IPS-18c (cell line): ENCODE measurements around the gene ZNF652.

Source experiments
- H3K4me3 ChIP-seq: 2 replicates; pipeline ENCODE4 v1.7.0; 2013; ENCODE audit warnings: low read depth, mild to moderate bottlenecking, low read length, moderate library complexity; ENCODE audit not compliant: insufficient read depth
- H3K9me3 ChIP-seq: one replicate; pipeline ENCODE4 v1.6.1; 2013; ENCODE audit warnings: mild to moderate bottlenecking, low read length, moderate library complexity; ENCODE audit not compliant: control insufficient read depth, insufficient read depth

Gene ZNF652

GRCh38 chr17:49339354-49339753 is 22.7 kb downstream of the ZNF652 start:
- no peak overlapping the region for H3K4me3 ChIP-seq
- no peaks in the 10 kb centered on the region for H3K9me3 ChIP-seq

- Histone ChIP-seq H3K9me3 (no peaks in the 10 kb centered on the region), H3K4me3 (no peak overlapping the region)
Observed at GRCh38 chr17:49338883-49339282, 23.2 kb downstream of the ZNF652 start.

GRCh38 chr17:49337884-49338283 is 24.2 kb downstream of the ZNF652 start:
- no peaks in the 10 kb centered on the region for H3K9me3 ChIP-seq
- no peak overlapping the region for H3K4me3 ChIP-seq

GRCh38 chr17:49334744-49335512 is 27.1 kb downstream of the ZNF652 start:
- no peaks in the 10 kb centered on the region for H3K9me3 ChIP-seq
- no peak overlapping the region for H3K4me3 ChIP-seq

GRCh38 chr17:49333804-49334203 is 28.2 kb downstream of the ZNF652 start:
- Histone ChIP-seq H3K4me3 (no peak overlapping the region), H3K9me3 (no peaks in the 10 kb centered on the region)

GRCh38 chr17:49327835-49328784 is 33.9 kb downstream of the ZNF652 start:
- Histone ChIP-seq H3K9me3 (no peaks in the 10 kb centered on the region), H3K4me3 (no peak overlapping the region)

- no peak overlapping the region for H3K4me3 ChIP-seq
- H3K9me3 ChIP-seq: no peaks in the 10 kb centered on the region
Observed at GRCh38 chr17:49325980-49326379, 36.1 kb downstream of the ZNF652 start.

- H3K9me3 ChIP-seq: no peaks in the 10 kb centered on the region
- no peak overlapping the region for H3K4me3 ChIP-seq
Observed at GRCh38 chr17:49318435-49318965, 43.5 kb downstream of the ZNF652 start.

GRCh38 chr17:49316889-49317675 is 45.0 kb downstream of the ZNF652 start:
- Histone ChIP-seq H3K9me3 (no peaks in the 10 kb centered on the region), H3K4me3 (no peak overlapping the region)

- H3K9me3 ChIP-seq: no peaks in the 10 kb centered on the region
- H3K4me3 ChIP-seq: no peak overlapping the region
Observed at GRCh38 chr17:49316258-49316570, 45.8 kb downstream of the ZNF652 start.

GRCh38 chr17:49315551-49316257 is 46.3 kb downstream of the ZNF652 start:
- Histone ChIP-seq H3K4me3 (no peak overlapping the region), H3K9me3 (no peaks in the 10 kb centered on the region)

GRCh38 chr17:49312722-49313121 is 49.3 kb downstream of the ZNF652 start:
- H3K9me3 ChIP-seq: no peaks in the 10 kb centered on the region
- H3K4me3 ChIP-seq: no peak overlapping the region

GRCh38 chr17:49299996-49300395 is 62.1 kb downstream of the ZNF652 start:
- Histone ChIP-seq H3K4me3 (no peak overlapping the region), H3K9me3 (no peaks in the 10 kb centered on the region)

- no peaks in the 10 kb centered on the region for H3K9me3 ChIP-seq
- H3K4me3 ChIP-seq: no peak overlapping the region
Observed at GRCh38 chr17:49298371-49298976, 63.6 kb downstream of the ZNF652 start.

- no peak overlapping the region for H3K4me3 ChIP-seq
- no peaks in the 10 kb centered on the region for H3K9me3 ChIP-seq
Observed at GRCh38 chr17:49297141-49297540, 64.9 kb downstream of the ZNF652 start.

GRCh38 chr17:49294122-49294521 is 67.9 kb downstream of the ZNF652 start:
- Histone ChIP-seq H3K4me3 (no peak overlapping the region), H3K9me3 (no peaks in the 10 kb centered on the region)
